H1 (cell line): Measurements from ENCODE around the gene ATG16L1. TPM values are rescaled to one million over a fixed set of nuclear protein-coding genes. Genes with fewer than 3 reads are reported as not detected.

ENCODE experiments used
- CTCF ChIA-PET: fragments of 300-600 bp; sonication (Branson Sonifier 250); formaldehyde crosslinking; loops from one replicate; lab custom pipeline; 2021; ENCODE audit not compliant: partially characterized antibody; lab: Charles Lee
- POLR2A ChIA-PET: fragments of 300-600 bp; sonication (Branson Sonifier 250); formaldehyde crosslinking; loops from one replicate; lab custom pipeline; 2021; ENCODE audit warnings: inconsistent platforms; ENCODE audit not compliant: partially characterized antibody; lab: Charles Lee
- DNase-seq, 2 experiments: peaks; one replicate each; pipeline versions ENCODE4 v3.0.0 to v3.0.0-alpha.2; 2010 to 2022; ENCODE audit warnings: low spot score in 2 of 2, low read depth in 1 of 2, mixed read lengths in 1 of 2
- FAIRE-seq: peaks from 2 replicates; lab custom pipeline; 2011; peaks lifted over from hg19 to GRCh38; lab: Jason Lieb, UNC
- H2AFZ ChIP-seq: 2 replicates; pipeline ENCODE4 v1.8.1; 2012; ENCODE audit warnings: low read length, inconsistent platforms
- H2AK5ac ChIP-seq: 2 replicates; pipeline ENCODE4 v1.6.1; 2013; ENCODE audit warnings: low read depth, low read length
- H2BK120ac ChIP-seq: replicated peaks from 2 replicates; pipeline ENCODE3; 2013; ENCODE audit warnings: low read depth, low read length, inconsistent platforms
- H2BK12ac ChIP-seq: 2 replicates; pipeline ENCODE4 v1.6.1; 2013; ENCODE audit warnings: low read depth, low read length
- H2BK15ac ChIP-seq: 2 replicates; pipeline ENCODE4 v1.6.1; 2013; ENCODE audit warnings: low read length
- H2BK20ac ChIP-seq: 2 replicates; pipeline ENCODE4 v1.6.1; 2013; ENCODE audit warnings: low read length
- H2BK5ac ChIP-seq: 2 replicates; pipeline ENCODE4 v1.6.1; 2013; ENCODE audit warnings: low read depth, low read length
- H3K14ac ChIP-seq: 2 replicates; pipeline ENCODE4 v1.6.1; 2013; ENCODE audit warnings: inconsistent platforms; ENCODE audit not compliant: insufficient read length
- H3K18ac ChIP-seq: 2 replicates; pipeline ENCODE4 v1.6.1; 2013; ENCODE audit warnings: low read length; ENCODE audit errors: extremely low read depth
- H3K23ac ChIP-seq: 2 replicates; pipeline ENCODE4 v1.6.1; 2013; ENCODE audit warnings: inconsistent platforms; ENCODE audit not compliant: insufficient read length
- H3K23me2 ChIP-seq: 2 replicates; pipeline ENCODE4 v1.6.1; 2013; ENCODE audit warnings: low read depth, low read length
- H3K27ac ChIP-seq: 2 replicates; pipeline ENCODE4 v1.6.1; 2011; ENCODE audit warnings: low read depth, low read length, inconsistent platforms
- H3K27me3 ChIP-seq, 4 experiments: replicated peaks in 1 of 4; 1 replicate in 1 of 4; 2 replicates in 3 of 4; pipeline versions ENCODE4 v1.6.1 to v1.8.1; 2011 to 2013; ENCODE audit warnings: low read length in 3 of 4, mild to moderate bottlenecking in 3 of 4, inconsistent platforms in 2 of 4, mixed read lengths in 2 of 4, moderate library complexity in 1 of 4; ENCODE audit not compliant: control insufficient read depth in 3 of 4, insufficient read depth in 3 of 4; ENCODE audit errors: extremely low read depth in 1 of 4
- H3K36me3 ChIP-seq, 4 experiments: 2 replicates each; pipeline versions ENCODE4 v1.6.1 to v1.8.1; 2011 to 2013; ENCODE audit warnings: mild to moderate bottlenecking in 4 of 4, low read length in 3 of 4, moderate library complexity in 2 of 4, control low read depth in 1 of 4, inconsistent platforms in 1 of 4; ENCODE audit not compliant: insufficient read depth in 4 of 4, control insufficient read depth in 2 of 4
- H3K4ac ChIP-seq: replicated peaks from 2 replicates; pipeline ENCODE3; 2013; ENCODE audit warnings: low read length, low read depth, mixed read lengths, inconsistent platforms; ENCODE audit not compliant: insufficient read length
- H3K4me1 ChIP-seq, 4 experiments: replicated peaks in 1 of 4; 1 replicate in 1 of 4; 2 replicates in 3 of 4; pipeline versions ENCODE4 v1.6.1 to v1.8.1; 2011 to 2013; ENCODE audit warnings: low read length in 3 of 4, inconsistent platforms in 2 of 4, mixed read lengths in 1 of 4; ENCODE audit not compliant: insufficient read depth in 4 of 4, control insufficient read depth in 3 of 4
- H3K4me2 ChIP-seq, 2 experiments: 2 replicates each; pipeline versions ENCODE4 v1.6.1 to v1.8.1; 2011 to 2013; ENCODE audit warnings: low read depth in 2 of 2, low read length in 2 of 2, control low read depth in 1 of 2, inconsistent platforms in 1 of 2, mild to moderate bottlenecking in 1 of 2; ENCODE audit not compliant: insufficient read depth in 1 of 2
- H3K4me3 ChIP-seq, 4 experiments: fragments of 200-600, 300-600 bp in 1 of 4; sonication (generic), shearing (Covaris generic), sonication (Bioruptor Twin) in 1 of 4; 2 replicates each; pipeline versions ENCODE4 v1.5.1 to v1.8.1; 2011 to 2016; ENCODE audit warnings: low read length in 4 of 4, low read depth in 3 of 4, control low read depth in 2 of 4, inconsistent platforms in 2 of 4, mild to moderate bottlenecking in 2 of 4, mixed read lengths in 1 of 4, moderate library complexity in 1 of 4; ENCODE audit not compliant: insufficient read depth in 2 of 4; ENCODE audit errors: extremely low read depth in 1 of 4
- H3K56ac ChIP-seq: replicated peaks from 2 replicates; pipeline ENCODE3; 2013; ENCODE audit warnings: low read depth, mild to moderate bottlenecking, mixed read lengths, low read length, inconsistent platforms; ENCODE audit not compliant: insufficient read length
- H3K79me1 ChIP-seq: 2 replicates; pipeline ENCODE4 v1.6.1; 2013; ENCODE audit warnings: low read depth, low read length, control low read depth
- H3K79me2 ChIP-seq, 2 experiments: 2 replicates each; pipeline versions ENCODE4 v1.6.1 to v1.8.1; 2012 to 2013; ENCODE audit warnings: low read length in 2 of 2, mild to moderate bottlenecking in 2 of 2, inconsistent platforms in 1 of 2; ENCODE audit not compliant: insufficient read depth in 2 of 2, control insufficient read depth in 1 of 2
- H3K9ac ChIP-seq, 4 experiments: replicated peaks in 1 of 4; 1 replicate in 1 of 4; 2 replicates in 3 of 4; pipeline versions ENCODE4 v1.6.1 to v1.8.1; 2011 to 2013; ENCODE audit warnings: low read depth in 3 of 4, low read length in 3 of 4, control low read depth in 2 of 4, mild to moderate bottlenecking in 2 of 4, moderate library complexity in 2 of 4, inconsistent platforms in 1 of 4; ENCODE audit errors: extremely low read depth in 1 of 4
- H3K9me3 ChIP-seq, 2 experiments: 2 replicates each; pipeline versions ENCODE4 v1.6.1 to v1.8.1; 2012 to 2013; ENCODE audit warnings: mild to moderate bottlenecking in 2 of 2, moderate library complexity in 2 of 2, control low read depth in 1 of 2, inconsistent platforms in 1 of 2, low read depth in 1 of 2, low read length in 1 of 2, mixed read lengths in 1 of 2; ENCODE audit not compliant: insufficient read depth in 2 of 2
- H4K20me1 ChIP-seq, 2 experiments: replicated peaks in 1 of 2; 2 replicates each; pipeline versions ENCODE3 to v1.8.1; 2011 to 2013; ENCODE audit warnings: inconsistent platforms in 2 of 2, low read length in 2 of 2, mild to moderate bottlenecking in 1 of 2; ENCODE audit not compliant: insufficient read depth in 2 of 2, control insufficient read depth in 1 of 2
- H4K5ac ChIP-seq: 2 replicates; pipeline ENCODE4 v1.6.1; 2013; ENCODE audit warnings: low read length, low read depth, mixed read lengths, inconsistent platforms; ENCODE audit not compliant: insufficient read length
- H4K8ac ChIP-seq: 2 replicates; pipeline ENCODE4 v1.8.0; 2013; ENCODE audit warnings: mild to moderate bottlenecking, moderate library complexity, low read length, inconsistent platforms; ENCODE audit not compliant: insufficient read depth; ENCODE audit errors: extremely low read depth
- H4K91ac ChIP-seq: replicated peaks from 2 replicates; pipeline ENCODE3; 2013; ENCODE audit warnings: low read length, mixed read lengths, inconsistent platforms; ENCODE audit not compliant: insufficient read length
- BCL11A ChIP-seq, 2 experiments: IDR thresholded peaks; one replicate each; pipeline ENCODE4 v1.6.1; 2011; ENCODE audit warnings: low read depth in 2 of 2, low read length in 2 of 2, mild to moderate bottlenecking in 2 of 2
- EP300 ChIP-seq, 2 experiments: IDR thresholded peaks; 1 replicate in 1 of 2; 2 replicates in 1 of 2; pipeline ENCODE4 v1.6.1; 2011 to 2012; ENCODE audit warnings: low read depth in 2 of 2, low read length in 2 of 2, mild to moderate bottlenecking in 2 of 2, borderline replicate concordance in 1 of 2, inconsistent platforms in 1 of 2, moderate library complexity in 1 of 2
- RXRA ChIP-seq: IDR thresholded peaks from 2 replicates; pipeline ENCODE4 v1.6.1; 2011; ENCODE audit warnings: low read depth, mild to moderate bottlenecking, low read length, moderate library complexity; ENCODE audit not compliant: insufficient read depth
- WGBS, 2 experiments: shearing (Covaris generic) in 1 of 2; methylation state at CpG; one replicate each; pipeline versions ENCODE4 v1.1.6 to v1.1.7; 2013 to 2015; ENCODE audit warnings: low lambda C conversion rate in 2 of 2, mixed read lengths in 2 of 2, inconsistent platforms in 1 of 2, low coverage in 1 of 2, missing lambda C conversion rate in 1 of 2; ENCODE audit not compliant: insufficient replicate concordance in 2 of 2, insufficient coverage in 1 of 2, insufficient read length in 1 of 2; ENCODE audit errors: extremely low coverage in 1 of 2, missing lambda C conversion rate in 1 of 2; 5-methylcytosine and 5-hydroxymethylcytosine counted together
- polyA plus RNA-seq, 7 experiments: library from polyadenylated mRNA; depleted of rRNA in 3 of 7; stranded (reverse) in 5 of 7; unstranded in 2 of 7; fragments of >200 nt in 5 of 7; fragments of 200-250 nt in 2 of 7; gene quantifications; 1 replicate in 5 of 7; 2 replicates in 1 of 7; 4 replicates in 1 of 7; pipeline versions ENCODE4 v1.2.1 to v1.2.3, GENCODE V29; 2011 to 2013; ENCODE audit warnings: missing spikeins in 2 of 7, mixed read lengths in 2 of 7
- total RNA-seq: library from RNA; stranded (reverse); fragmentation: NEBNext Ultra II Directional; extraction: Animal tissue kit (Norgen Biotek cat#: 25700); gene quantifications from 2 replicates; pipeline ENCODE4 v1.2.1, GENCODE V29; 2021

Gene ATG16L1
- total and polyA plus RNA-seq, 2 of the 8 experiments (the other 6 are each of a cell fraction or from before 2014, with no cell fraction given): 18.3 to 31.0 TPM

- POLR2A ChIA-PET: interaction anchor here (2.5 kb wide), 1 partner anchor 7 kb away, joined by 9 read pairs; no protein-coding TSS in a partner anchor
These were observed 30.6 kb downstream of the ATG16L1 start for GRCh38 chr2:233281992-233282603.

More at GRCh38 chr2:233281992-233282603, 30.6 kb downstream of the ATG16L1 start:
- H3K27me3 ChIP-seq: no peaks in the 10 kb centered on the region
- H4K91ac ChIP-seq: no peak overlapping the region
- no peak overlapping the region for H2BK15ac ChIP-seq
- no peak overlapping the region for H3K18ac ChIP-seq
- H3K56ac ChIP-seq: no peak overlapping the region
- no peak overlapping the region for H2BK20ac ChIP-seq
- no peak overlapping the region for H3K4me3 ChIP-seq
- no peak overlapping the region for H4K8ac ChIP-seq
- no peak overlapping the region for H2AK5ac ChIP-seq
- no peak overlapping the region for H3K14ac ChIP-seq
- peaks cover 2 to 4% of the 10 kb centered on the region in 2 experiments for H4K20me1 ChIP-seq
- WGBS, 2 experiments: 83% methylated on average over 6 of the region's 6 CpGs; no CpG with 5 or more reads in 1 of the 2 experiments
- H3K9me3 ChIP-seq: no peaks in the 10 kb centered on the region
- no peak overlapping the region for H2BK5ac ChIP-seq
- H3K4ac ChIP-seq: no peak overlapping the region
- H3K23me2 ChIP-seq: no peaks in the 10 kb centered on the region
- H3K79me2 ChIP-seq: no peaks in the 10 kb centered on the region
- peaks cover 22 to 81% (median 67%) of the 10 kb centered on the region in 4 experiments for H3K36me3 ChIP-seq
- no peak overlapping the region for H3K4me2 ChIP-seq
- H3K9ac ChIP-seq: no peak overlapping the region
- H2AFZ ChIP-seq: no peak overlapping the region
- no peak for TF ChIP-seq RXRA
- TF ChIP-seq BCL11A (IDR thresholded peaks at IDR 0.05; ENCODE audit: low read depth in 2 of 2, low read length in 2 of 2): no peak
- no peak for TF ChIP-seq EP300 (IDR thresholded peaks at IDR 0.05; ENCODE audit: borderline replicate concordance in 1 of 2, low read depth in 2 of 2, low read length in 2 of 2)
- no peak overlapping the region for H4K5ac ChIP-seq
- no peak overlapping the region for H2BK120ac ChIP-seq
- H3K23ac ChIP-seq: no peak overlapping the region
- H3K79me1 ChIP-seq: no peaks in the 10 kb centered on the region
- DNase-seq (no peak), FAIRE-seq (no peak)
- no peaks in the 10 kb centered on the region for H3K4me1 ChIP-seq
- no peak overlapping the region for H3K27ac ChIP-seq
- no peak overlapping the region for H2BK12ac ChIP-seq
- CTCF ChIA-PET: interaction anchor here (0.6 kb wide), 1 partner anchor 14 kb away, joined by 3 read pairs; no protein-coding TSS in a partner anchor
